Duodenal mucosa (tissue), 2 donors: ENCODE measurements around the gene TMEM114.

Source experiments
- H3K27ac ChIP-seq: one replicate; pipeline ENCODE4 v1.7.0; 2013; ENCODE audit warnings: low read depth, low read length
- H3K27me3 ChIP-seq, 2 donors: one replicate each; pipeline ENCODE4 v1.7.0; 2013; ENCODE audit warnings: low read length in 2 of 2, control low read depth in 1 of 2; ENCODE audit not compliant: insufficient read depth in 2 of 2, control insufficient read depth in 1 of 2
- H3K36me3 ChIP-seq, 2 donors: one replicate each; pipeline ENCODE4 v1.7.0; 2013; ENCODE audit warnings: low read length in 2 of 2, control low read depth in 1 of 2; ENCODE audit not compliant: insufficient read depth in 2 of 2, control insufficient read depth in 1 of 2
- H3K4me1 ChIP-seq, 2 donors: one replicate each; pipeline ENCODE4 v1.7.0; 2013; ENCODE audit warnings: low read length in 2 of 2, control low read depth in 1 of 2; ENCODE audit not compliant: insufficient read depth in 2 of 2, control insufficient read depth in 1 of 2
- H3K4me3 ChIP-seq, 2 donors: one replicate each; pipeline ENCODE4 v1.7.0; 2013; ENCODE audit warnings: low read length in 2 of 2, low read depth in 1 of 2
- H3K9ac ChIP-seq, 2 donors: one replicate each; pipeline ENCODE4 v1.7.0; 2013; ENCODE audit warnings: low read length in 2 of 2, low read depth in 1 of 2
- H3K9me3 ChIP-seq, 2 donors: one replicate each; pipeline ENCODE4 v1.7.0; 2013; ENCODE audit warnings: low read length in 2 of 2, control low read depth in 1 of 2; ENCODE audit not compliant: control insufficient read depth in 1 of 2

Gene TMEM114

DNA sequence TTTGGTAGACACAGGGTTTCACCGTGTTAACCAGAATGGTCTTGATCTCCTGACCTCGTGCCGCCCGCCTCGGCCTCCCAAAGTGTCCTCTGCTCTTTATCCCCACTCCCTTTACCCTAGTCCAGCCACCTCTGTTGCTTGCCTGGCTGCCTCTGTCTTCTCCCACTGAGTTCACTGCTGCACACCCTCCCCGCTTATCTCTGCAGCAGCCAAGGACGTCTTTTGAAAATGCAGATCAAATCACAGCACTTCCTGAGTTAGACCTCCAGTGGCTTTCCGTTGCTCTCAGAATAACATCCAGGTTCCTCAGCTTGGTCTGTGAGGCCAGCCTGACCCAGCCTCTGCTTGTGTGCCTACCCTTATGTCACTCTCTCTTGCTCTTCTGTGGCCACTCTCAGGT, 36.6 kb upstream of the TMEM114 start:
- Histone ChIP-seq H3K27me3 (no peaks in the 10 kb centered on the region), H3K4me1 (peaks cover 5 to 11% of the 10 kb centered on the region in 2 donors), H3K36me3 (peaks cover 45 to 63% of the 10 kb centered on the region in 2 donors), H3K9me3 (no peaks in the 10 kb centered on the region), H3K9ac (no peak overlapping the region), H3K4me3 (no peak overlapping the region), H3K27ac (no peak overlapping the region)

DNA sequence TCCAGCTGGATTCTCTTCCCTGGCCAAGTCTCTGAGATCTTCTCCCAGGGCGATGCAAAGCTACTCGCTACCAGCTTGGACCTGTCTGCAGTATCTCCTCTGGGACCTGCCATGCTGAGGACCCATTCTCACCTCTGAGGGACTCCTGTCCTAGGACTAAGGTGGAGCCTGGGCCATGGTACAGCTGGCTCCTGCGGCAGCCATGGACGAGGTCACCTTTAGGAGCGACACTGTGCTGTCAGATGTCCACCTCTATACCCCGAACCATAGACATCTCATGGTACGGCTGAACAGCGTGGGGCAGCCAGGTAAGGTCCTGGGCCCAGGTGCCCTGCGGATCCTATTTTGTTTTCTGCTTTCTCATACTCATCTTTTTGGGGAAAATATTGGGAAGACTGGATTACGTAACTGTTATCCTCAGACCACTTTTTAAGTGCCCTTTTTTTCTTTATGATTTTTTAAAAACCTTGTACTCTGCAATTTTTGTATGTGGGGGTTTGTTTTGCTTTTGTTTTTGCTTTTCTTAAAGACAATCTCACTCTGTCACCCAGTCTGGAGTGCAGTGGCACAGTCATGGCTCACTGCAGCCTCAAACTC, 35.3 kb upstream of the TMEM114 start:
- no peak overlapping the region for H3K27ac ChIP-seq
- peaks cover 41 to 54% of the 10 kb centered on the region in 2 donors for H3K36me3 ChIP-seq
- no peak overlapping the region for H3K9ac ChIP-seq
- H3K27me3 ChIP-seq, result no peaks in the 10 kb centered on the region
- no peaks in the 10 kb centered on the region for H3K9me3 ChIP-seq
- H3K4me1 ChIP-seq, result peaks cover 5 to 11% of the 10 kb centered on the region in 2 donors
- no peak overlapping the region for H3K4me3 ChIP-seq

DNA sequence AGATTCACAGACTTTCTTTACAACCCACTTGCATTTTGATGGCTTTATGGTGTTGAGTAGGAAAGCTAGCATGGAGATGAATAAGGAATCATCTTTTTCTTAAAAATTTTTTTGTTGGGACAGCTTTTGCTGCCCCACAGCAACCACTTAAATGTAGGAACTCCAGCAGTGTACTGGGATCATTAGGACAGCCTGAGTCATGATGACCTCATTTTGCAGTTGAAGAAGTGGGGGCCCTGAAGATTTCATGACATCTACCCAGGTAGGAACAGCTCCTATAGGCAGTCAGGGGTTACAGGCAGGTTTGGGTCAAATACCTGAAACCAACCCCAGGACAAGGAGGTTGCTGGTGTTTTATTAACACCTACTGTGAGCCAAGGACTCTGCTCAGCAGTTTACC, 33.3 kb upstream of the TMEM114 start:
- no peak overlapping the region for H3K4me3 ChIP-seq
- H3K36me3 ChIP-seq, result peaks cover 22 to 35% of the 10 kb centered on the region in 2 donors
- no peaks in the 10 kb centered on the region for H3K9me3 ChIP-seq
- no peak overlapping the region for H3K27ac ChIP-seq
- peaks cover 5 to 11% of the 10 kb centered on the region in 2 donors for H3K4me1 ChIP-seq
- no peak overlapping the region for H3K9ac ChIP-seq
- H3K27me3 ChIP-seq, result no peaks in the 10 kb centered on the region

DNA sequence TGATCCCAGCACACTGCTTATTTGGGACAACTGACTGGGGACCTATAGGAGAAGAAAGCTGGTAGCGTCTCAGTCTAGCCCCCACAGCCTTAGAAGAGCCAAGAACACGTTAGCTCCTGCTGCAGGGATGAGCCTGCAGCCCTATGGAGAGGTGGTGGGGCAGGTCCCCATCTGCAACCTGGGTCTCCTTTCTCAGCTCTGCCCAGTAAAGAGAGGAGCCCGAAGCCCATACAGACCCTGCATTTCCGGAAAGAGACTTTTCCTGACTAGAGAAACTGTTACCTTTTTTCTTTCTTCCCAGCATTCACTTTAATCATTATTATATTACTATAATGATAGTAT, 32.0 kb upstream of the TMEM114 start:
- H3K4me1 ChIP-seq, result peaks cover 5 to 11% of the 10 kb centered on the region in 2 donors
- no peaks in the 10 kb centered on the region for H3K27me3 ChIP-seq
- peak overlapping the region; percentile 99 to 100 for H3K4me3 ChIP-seq
- H3K27ac ChIP-seq, result no peak overlapping the region
- peak overlapping the region; percentile 98 to 99 for H3K9ac ChIP-seq
- H3K36me3 ChIP-seq, result peaks cover 14 to 21% of the 10 kb centered on the region in 2 donors
- no peaks in the 10 kb centered on the region for H3K9me3 ChIP-seq

DNA sequence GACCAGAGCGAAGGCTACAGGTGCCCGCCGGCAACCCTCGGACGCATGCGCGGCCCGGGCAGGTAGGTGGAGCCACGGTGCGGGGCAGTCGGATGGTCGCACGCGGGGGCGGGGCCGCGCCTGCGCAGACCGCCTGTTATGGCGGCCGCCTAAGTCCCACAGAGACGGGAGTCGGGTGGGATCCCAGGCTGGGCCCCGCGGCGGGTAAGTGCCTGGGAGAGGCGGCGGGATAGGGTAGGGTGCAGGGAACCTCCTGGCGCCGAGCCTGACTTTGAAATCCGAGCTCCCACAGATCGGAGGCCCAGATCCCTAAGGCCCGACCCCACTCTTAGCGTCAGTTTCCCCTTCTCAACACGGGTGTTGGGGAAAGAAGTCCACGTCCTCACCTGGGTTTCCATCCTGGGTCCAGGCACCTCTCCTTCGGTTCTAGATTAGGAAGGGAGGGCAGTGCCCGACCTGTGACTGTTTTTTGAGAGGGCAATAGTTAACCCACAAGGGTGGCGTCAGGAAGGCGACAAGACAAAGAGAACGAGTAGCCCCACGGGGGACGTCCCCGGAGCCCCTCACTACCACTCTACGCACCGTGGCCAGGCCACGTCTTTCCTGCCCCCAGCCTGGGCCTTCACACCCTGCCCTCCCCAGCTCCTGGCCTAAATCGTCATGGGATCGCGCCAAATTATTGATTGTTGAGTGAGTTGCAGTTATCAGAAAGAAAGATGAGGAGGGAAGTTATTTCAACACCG, 31.4 kb upstream of the TMEM114 start, which contains the start of gene METTL22:
METTL22 (plus strand) TSS at position 127 of the 743 bp plus-strand sequence. CDS start 3,968 bp downstream, outside the sequence.
- H3K4me3 ChIP-seq, result peak within 1 kb of the TSS; percentile 99 to 100
- peak within 1 kb of the TSS; percentile 46 for H3K27ac ChIP-seq
- peaks cover 9 to 16% of the 10 kb centered on the region in 2 donors for H3K36me3 ChIP-seq
- H3K9me3 ChIP-seq, result no peaks in the 10 kb centered on the region
- peak within 1 kb of the TSS; percentile 98 to 99 for H3K9ac ChIP-seq
- no peaks in the 10 kb centered on the region for H3K27me3 ChIP-seq
- peaks cover 5 to 11% of the 10 kb centered on the region in 2 donors for H3K4me1 ChIP-seq

DNA sequence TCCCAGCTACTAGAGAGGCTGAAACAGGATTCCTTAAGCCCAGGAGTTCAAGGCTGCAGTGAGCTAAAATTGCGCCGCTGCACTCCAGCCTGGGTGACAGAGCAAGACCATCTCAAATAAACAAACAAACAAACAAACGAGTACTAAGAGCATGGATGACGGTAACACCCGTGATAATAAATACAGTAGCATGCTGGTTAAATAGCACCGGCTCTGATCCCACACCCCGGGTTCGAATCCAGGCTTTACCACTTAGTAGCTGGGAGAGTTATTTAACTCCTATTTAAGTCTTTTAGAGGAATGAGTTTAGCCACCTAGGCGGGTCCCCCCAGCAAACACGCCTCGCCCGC, 30.9 kb upstream of the TMEM114 start:
- H3K27ac ChIP-seq, result no peak overlapping the region

DNA sequence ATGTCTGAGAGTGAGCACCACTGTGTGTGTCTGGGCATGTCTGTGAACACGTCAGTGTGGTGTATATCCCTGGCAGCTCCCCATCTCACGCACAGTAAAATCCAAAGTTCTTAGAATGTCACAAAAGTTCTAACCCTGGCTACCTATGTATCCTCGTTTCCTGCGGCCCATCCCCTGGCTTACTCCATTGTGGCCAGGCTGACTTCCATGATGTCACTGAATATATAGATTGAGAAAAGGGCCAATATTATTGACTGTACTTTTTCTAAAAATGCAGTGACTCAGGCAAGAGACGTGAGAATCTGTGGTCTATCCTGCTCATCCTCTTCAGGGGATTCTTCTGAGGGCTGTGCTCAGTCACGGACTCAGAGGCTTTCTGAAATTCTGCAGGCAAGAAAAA, 30.2 kb upstream of the TMEM114 start:
- H3K4me3 ChIP-seq, result no peak overlapping the region
- no peaks in the 10 kb centered on the region for H3K27me3 ChIP-seq
- peaks cover 5 to 11% of the 10 kb centered on the region in 2 donors for H3K4me1 ChIP-seq
- no peak overlapping the region for H3K9ac ChIP-seq
- H3K36me3 ChIP-seq, result peaks cover 2 to 7% of the 10 kb centered on the region in 2 donors
- no peak overlapping the region for H3K27ac ChIP-seq
- H3K9me3 ChIP-seq, result no peaks in the 10 kb centered on the region

More for the DNA sequence above, 30.9 kb upstream of the TMEM114 start:
- Histone ChIP-seq H3K36me3 (peaks cover 9 to 13% of the 10 kb centered on the region in 2 donors), H3K27me3 (no peaks in the 10 kb centered on the region), H3K9ac (peak overlapping the region; percentile 98 to 99), H3K9me3 (no peaks in the 10 kb centered on the region), H3K4me3 (peak overlapping the region; percentile 99 to 100), H3K4me1 (peaks cover 5 to 11% of the 10 kb centered on the region in 2 donors)

DNA sequence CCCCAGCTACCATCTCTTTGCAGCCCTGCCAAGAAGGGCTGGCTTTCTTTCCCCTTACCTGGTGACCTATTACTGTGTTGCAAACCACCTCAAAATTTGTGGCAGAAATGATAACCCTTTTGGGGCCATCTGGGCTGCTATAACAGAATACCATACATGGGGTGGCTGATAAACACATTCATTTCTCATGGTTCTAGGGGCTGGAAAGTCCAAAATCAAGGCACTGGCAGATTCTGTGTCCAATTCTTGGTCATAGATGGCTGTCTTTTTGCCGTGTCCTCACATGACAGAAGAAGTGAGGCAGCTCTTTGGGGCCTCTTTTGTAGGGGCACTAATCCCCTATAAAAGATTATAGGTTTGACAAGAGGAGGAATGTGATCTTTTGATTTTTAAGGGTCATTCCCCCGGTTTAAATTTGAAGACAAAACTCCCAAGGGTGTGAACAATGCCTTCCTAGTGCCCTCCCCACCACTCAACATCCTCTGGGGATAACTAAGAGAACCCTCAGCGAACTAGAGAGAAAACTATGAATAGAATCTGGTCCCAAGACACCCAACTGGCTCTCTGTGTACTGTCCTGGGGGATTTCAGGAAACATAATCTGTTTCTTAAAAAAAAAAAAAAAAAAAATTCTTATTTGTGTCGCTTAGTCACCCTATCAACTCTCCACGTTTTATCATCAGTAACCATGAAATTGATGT, 29.5 kb upstream of the TMEM114 start:
- H3K9me3 ChIP-seq, result no peaks in the 10 kb centered on the region
- H3K27ac ChIP-seq, result no peak overlapping the region
- H3K27me3 ChIP-seq, result no peaks in the 10 kb centered on the region
- no peak overlapping the region for H3K4me3 ChIP-seq
- peaks cover 5 to 11% of the 10 kb centered on the region in 2 donors for H3K4me1 ChIP-seq
- no peak overlapping the region for H3K9ac ChIP-seq
- H3K36me3 ChIP-seq, result peaks cover 0 to 4% of the 10 kb centered on the region in 2 donors

DNA sequence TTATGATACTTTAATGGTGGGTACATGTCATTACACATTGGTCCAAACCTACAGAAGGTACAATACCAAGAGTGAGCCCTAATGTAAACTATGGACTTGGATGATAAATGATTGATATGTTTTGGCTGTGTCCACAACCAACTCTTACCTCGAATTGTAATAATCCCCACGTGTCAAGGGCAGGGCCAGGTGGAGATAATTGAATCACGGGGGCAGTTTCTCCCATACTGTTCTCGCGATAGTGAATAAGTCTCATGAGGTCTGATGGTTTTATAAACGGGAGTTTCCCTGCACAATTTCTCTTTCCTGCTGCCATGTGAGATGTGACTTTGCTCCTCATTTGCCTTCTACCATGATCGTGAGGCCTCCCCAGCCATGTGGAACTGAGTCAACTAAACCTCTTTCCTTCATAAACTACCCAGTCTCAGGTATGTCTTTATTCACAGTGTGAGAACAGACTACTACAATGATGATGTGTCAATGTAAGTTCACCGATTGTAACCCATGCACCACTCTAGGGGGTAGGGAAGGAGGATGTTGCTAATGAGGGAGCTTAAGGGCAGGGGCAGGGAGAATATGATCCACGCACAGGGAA, 24.2 kb upstream of the TMEM114 start:
- H3K4me1 ChIP-seq, result no peaks in the 10 kb centered on the region
- no peak overlapping the region for H3K27ac ChIP-seq
- no peaks in the 10 kb centered on the region for H3K36me3 ChIP-seq

More for the DNA sequence above, 24.2 kb upstream of the TMEM114 start:
- Histone ChIP-seq H3K27me3 (no peaks in the 10 kb centered on the region), H3K4me3 (no peak overlapping the region), H3K9ac (no peak overlapping the region), H3K9me3 (no peaks in the 10 kb centered on the region)
